ENCODE measurements around the gene BCHE.

GRCh38 chr3:165816209-165816608 is 21.0 kb downstream of the BCHE start:
- TF ChIP-seq CTCF (IDR thresholded peaks at IDR 0.05) (no peak), POLR2A (IDR thresholded peaks at IDR 0.05) (no peak)
